ENCODE results near the gene TICAM2.
A peak's percentile ranks its signal among the peaks of the same experiment; 100 is the strongest.

Gene TICAM2

GRCh38 chr5:115605436-115605835, 3.2 kb upstream of the TICAM2 start:
- DNase-seq: no peak

GRCh38 chr5:115602591-115603125, 379 bp upstream of the TICAM2 start:
- peak; percentile 35 for DNase-seq

GRCh38 chr5:115600766-115601165, 1.5 kb downstream of the TICAM2 start:
- no peak for DNase-seq

GRCh38 chr5:115599924-115600323, 2.4 kb downstream of the TICAM2 start:
- no peak for DNase-seq

GRCh38 chr5:115599502-115599901, 2.8 kb downstream of the TICAM2 start:
- DNase-seq: no peak

GRCh38 chr5:115594128-115595047, 7.9 kb downstream of the TICAM2 start:
- DNase-seq: no peak

- DNase-seq: no peak
These were observed 13.2 kb downstream of the TICAM2 start for GRCh38 chr5:115589043-115589442.

GRCh38 chr5:115588640-115589039, 13.6 kb downstream of the TICAM2 start:
- no peak for DNase-seq

GRCh38 chr5:115586525-115587146, 15.6 kb downstream of the TICAM2 start:
- DNase-seq: peak; percentile 39

- DNase-seq: no peak
These were observed 17.0 kb downstream of the TICAM2 start for GRCh38 chr5:115585265-115585664.

GRCh38 chr5:115584501-115584900, 17.8 kb downstream of the TICAM2 start:
- no peak for DNase-seq

GRCh38 chr5:115583474-115583873, 18.8 kb downstream of the TICAM2 start:
- DNase-seq: no peak

GRCh38 chr5:115580941-115581340, 21.3 kb downstream of the TICAM2 start:
- DNase-seq: no peak

- DNase-seq: no peak
These were observed 22.5 kb downstream of the TICAM2 start for GRCh38 chr5:115579747-115580173.

GRCh38 chr5:115579216-115579615, 23.1 kb downstream of the TICAM2 start:
- no peak for DNase-seq

GRCh38 chr5:115578657-115579056, 23.6 kb downstream of the TICAM2 start:
- no peak for DNase-seq

GRCh38 chr5:115577741-115578140, 24.5 kb downstream of the TICAM2 start:
- DNase-seq: no peak

- no peak for DNase-seq
These were observed 24.9 kb downstream of the TICAM2 start for GRCh38 chr5:115577329-115577728.

- DNase-seq: no peak
These were observed 26.9 kb downstream of the TICAM2 start for GRCh38 chr5:115575167-115576070.

GRCh38 chr5:115573133-115573532, 29.1 kb downstream of the TICAM2 start:
- no peak for DNase-seq

GRCh38 chr5:115571441-115571878, 30.8 kb downstream of the TICAM2 start:
- peak; percentile 29 for DNase-seq

GRCh38 chr5:115568668-115569067, 33.6 kb downstream of the TICAM2 start:
- peak; percentile 14 for DNase-seq

GRCh38 chr5:115565233-115565632, 37.0 kb downstream of the TICAM2 start:
- DNase-seq: no peak

All from NCI-H146 (cell line).